Head of caudate nucleus (tissue), 42 donors: Measurements from ENCODE around the gene CXXC1.
"Not testable (repeated sequence)": the region's sequence is repeated elsewhere in the genome, so short reads cannot be mapped to it uniquely, and the experiment has no call there.

Source experiments
- DNase-seq, 42 donors: peaks; one replicate each; pipeline versions ENCODE4 v3.0.0 to v3.0.0-alpha.2; 2020 to 2021; ENCODE audit warnings: mixed read lengths in 7 of 42
- intact Hi-C: fragments of 100-400 bp; cut with DNase I; formaldehyde crosslinking; loops from one replicate; pipeline ENCODE4 v1.15.0; 2022

The CXXC1 gene

DNA sequence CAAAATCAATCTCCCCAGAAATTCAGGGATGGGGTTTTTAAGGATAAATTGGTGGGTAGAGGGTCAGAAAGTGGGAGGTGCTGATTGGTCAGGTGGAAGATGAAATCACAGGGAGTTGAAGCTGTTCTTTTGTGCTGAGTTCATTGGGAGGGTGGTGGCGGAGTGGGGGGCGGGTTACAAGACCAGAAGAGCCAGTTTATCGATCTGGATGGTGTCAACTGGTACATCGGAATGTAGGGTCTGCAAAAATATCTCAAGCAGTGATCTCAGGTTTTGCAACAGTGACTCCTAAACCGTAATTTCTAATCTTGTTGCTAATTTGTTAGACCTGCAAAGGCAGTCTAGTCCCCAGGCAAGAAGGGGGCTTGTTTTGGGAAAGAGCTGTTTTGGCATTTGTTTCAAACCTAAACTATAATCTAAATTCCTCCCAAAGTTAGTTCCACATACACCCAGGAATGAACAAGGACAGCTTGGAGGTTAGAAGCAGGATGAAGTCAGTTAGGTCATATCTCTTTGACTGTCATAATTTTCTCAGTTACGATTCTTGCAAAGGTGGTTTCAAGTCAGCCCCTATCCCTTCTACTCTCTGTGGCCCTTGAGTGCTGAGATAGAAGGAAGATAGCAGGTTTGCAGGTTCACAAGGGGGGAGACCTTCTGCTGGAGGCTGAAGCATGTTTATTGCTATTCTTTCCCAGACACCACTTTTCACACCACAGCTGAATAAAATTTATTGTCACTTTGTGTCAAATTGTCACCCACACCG, 12.3 kb upstream of the CXXC1 start:
- intact Hi-C loops, result no loop called here
- no peak for DNase-seq

- intact Hi-C loops, result no loop called here
- DNase-seq, result no peak
Measured at GRCh38 chr18:50298443-50299284, 11.2 kb upstream of the CXXC1 start.

DNA sequence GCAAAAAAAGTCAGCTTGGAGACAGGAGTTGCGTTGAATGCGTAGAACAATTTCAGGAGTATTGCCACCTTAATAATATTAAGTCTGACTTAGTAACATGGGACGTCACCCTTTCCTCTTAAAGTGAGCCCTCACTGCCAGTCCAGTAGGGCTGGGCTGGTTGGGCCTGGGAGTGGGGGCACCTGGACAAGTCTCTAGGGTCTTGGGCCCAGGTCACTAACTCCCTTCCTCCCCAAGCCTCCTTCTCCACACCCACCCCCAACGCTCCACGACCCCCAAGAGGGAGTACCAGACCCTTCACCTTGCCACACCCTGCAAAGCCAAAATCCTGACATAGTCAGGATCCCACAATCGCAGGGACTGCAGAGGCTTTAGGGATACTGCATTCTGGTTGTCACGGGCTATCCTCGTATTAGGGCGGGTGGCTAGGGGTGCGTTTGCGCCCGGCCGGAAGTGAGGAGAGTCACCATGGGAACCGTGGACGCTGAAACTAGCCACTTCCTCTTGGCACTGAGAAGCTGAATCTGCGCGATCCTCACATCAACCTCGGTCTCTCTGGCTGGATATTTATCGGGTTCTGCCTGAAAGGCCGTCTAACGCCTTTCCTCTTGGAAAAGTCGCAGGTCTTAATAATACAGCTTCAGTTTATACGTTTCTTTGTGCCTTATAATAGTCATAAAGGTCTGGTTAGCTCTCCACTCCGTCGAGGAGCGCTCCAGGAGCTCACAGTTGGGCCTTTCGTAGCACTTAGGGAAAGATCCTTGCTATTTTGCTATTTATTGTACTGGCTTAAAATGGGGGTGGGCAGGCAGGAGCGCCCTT, 10.3 kb upstream of the CXXC1 start:
- intact Hi-C loops, result no loop called here
- peak in 41 of 42 donors; percentile 36 to 83 (median 66) for DNase-seq

GRCh38 chr18:50293039-50293438, 5.5 kb upstream of the CXXC1 start:
- intact Hi-C loops, result no loop called here

GRCh38 chr18:50289108-50289443, 1.6 kb upstream of the CXXC1 start:
- intact Hi-C loops, result no loop called here
- DNase-seq, result peak in 1 of 42 donors; percentile 27

More at GRCh38 chr18:50293039-50293438, 5.5 kb upstream of the CXXC1 start:
- no peak for DNase-seq

DNA sequence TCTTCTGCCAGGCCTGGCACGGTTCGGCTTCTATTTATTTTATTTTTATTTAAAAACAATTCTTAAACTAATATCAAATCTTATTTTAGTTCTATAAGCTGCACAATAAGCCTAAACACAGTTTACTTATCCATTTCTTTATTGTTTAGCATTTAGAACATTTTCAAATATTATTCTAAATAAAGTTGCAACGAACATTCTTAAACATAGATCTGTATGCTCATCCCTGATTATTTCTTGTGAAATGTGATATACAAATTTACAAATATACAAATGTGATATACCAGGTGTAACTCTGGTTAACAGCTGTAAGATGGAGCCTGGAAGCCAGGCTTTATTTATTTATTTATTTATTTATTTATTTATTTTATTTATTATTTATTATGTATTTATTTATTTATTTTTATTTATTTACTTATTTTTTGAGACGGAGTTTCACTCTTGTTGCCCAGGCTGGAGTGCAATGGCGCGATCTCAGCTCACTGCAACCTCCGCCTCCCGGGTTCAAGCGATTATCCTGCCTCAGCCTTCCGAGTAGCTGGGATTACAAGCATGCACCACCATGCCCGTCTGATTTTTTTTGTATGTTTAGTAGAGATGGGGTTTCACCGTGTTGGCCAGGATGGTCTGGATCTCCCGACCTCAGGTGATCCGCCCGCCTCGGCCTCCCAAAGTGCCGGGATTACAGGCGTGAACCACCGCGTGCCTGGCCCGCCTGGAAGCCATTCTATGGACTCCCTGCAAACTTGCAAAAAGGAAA, 1.0 kb upstream of the CXXC1 start:
- DNase-seq, result peak in 1 of 42 donors; percentile 32
- intact Hi-C loops, result not testable (repeated sequence)

DNA sequence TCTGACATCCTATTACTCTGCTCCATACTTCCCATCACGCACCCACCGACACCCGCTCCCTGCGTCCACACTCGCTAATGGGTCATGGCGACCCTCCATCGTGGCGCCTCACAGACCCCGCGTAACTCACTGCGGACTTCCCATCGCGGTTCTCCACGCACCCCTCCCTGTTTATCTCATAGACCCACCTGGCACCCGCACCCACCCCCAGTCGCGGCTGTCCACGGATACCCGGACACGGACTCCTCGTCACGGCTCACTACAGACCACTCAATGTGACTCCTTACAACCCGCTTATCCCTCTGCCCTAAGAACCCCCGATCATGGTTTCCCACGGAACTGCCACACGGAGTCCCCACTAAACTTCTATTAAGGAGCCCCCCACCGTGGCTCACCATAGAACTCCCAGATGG, 458 bp downstream of the CXXC1 start:
- intact Hi-C loops, result no loop called here
- DNase-seq, result peak in 4 of 42 donors; percentile 11 to 52 (median 33)

DNA sequence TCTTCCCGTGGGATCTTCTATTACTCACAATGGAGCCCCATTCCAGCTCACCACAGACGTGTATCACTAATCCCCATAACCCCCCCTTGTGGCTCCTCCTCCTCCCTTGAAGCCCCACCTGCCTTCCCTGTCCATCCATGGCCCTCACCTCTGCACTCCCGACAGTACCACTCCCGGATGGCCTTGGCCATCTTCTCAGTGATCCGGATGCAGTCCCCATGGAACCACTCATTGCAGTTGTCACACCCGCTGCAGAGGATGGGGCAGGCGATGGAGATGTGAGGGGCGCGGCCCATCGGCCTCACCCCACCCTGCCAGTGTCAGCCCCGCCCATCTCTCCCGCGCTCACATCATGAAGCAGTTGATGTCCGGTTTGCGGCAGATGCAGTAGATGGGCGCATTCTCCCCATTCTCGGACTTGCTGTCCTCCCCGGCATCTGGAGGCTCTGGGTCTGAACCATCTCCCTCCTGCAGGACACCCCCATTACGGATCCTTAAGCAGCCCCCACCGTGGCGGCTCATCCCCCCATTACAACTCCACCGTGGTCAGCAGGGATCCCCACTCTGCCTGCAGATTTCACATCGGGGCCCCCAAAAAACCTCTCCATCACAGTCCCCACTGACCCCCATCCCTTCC, 983 bp downstream of the CXXC1 start:
- intact Hi-C loops, result no loop called here
- DNase-seq, result peak in 1 of 42 donors; percentile 21

- intact Hi-C loops, result no loop called here
- DNase-seq, result no peak
Measured at GRCh38 chr18:50285631-50286321, 1.7 kb downstream of the CXXC1 start.

GRCh38 chr18:50285071-50285470, 2.4 kb downstream of the CXXC1 start:
- intact Hi-C loops, result no loop called here
- DNase-seq, result no peak

- intact Hi-C loops, result loop anchor here (5.0 kb wide), 1 partner anchor 93 kb away; the partner anchor contains the start of gene SKA1
- DNase-seq, result no peak
Measured at GRCh38 chr18:50284255-50284885, 3.1 kb downstream of the CXXC1 start.

DNA sequence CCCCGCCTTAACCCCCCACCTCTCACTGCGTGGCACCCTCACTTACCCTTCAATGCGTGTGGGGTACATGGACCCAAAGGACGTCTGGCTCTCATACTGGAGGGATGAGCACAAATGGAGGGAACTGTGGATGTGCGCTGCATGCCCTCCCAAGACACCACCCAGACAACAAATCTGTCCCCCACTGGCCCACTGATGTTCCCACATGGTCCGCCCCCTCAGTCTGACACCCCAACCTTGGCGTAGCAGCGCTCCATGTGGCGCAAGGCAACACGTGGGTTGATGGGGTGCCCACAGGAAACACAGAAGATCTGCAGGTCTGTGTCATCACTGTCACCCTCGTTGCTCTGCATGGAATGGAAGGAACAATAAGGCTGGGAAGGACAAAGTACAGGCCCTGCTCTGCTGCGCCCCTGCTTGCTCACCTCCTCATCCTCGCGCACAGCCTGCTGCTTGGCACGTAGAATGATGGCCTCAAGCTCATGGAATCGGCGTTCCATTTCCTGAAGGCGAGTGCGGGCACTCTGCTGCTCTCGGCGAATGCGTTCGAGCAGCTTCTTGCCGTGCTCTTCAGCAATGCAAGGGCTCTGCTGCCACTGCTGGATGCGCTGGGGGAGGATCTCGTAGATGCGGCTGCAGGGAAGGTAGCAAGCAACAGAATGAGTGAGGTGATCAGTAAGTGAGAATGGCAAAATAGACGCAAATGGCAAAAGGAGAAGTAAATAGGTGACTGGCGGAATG, 3.9 kb downstream of the CXXC1 start:
- intact Hi-C loops, result loop anchor here (5.0 kb wide), 1 partner anchor 94 kb away; the partner anchor contains the start of gene SKA1
- DNase-seq, result no peak

DNA sequence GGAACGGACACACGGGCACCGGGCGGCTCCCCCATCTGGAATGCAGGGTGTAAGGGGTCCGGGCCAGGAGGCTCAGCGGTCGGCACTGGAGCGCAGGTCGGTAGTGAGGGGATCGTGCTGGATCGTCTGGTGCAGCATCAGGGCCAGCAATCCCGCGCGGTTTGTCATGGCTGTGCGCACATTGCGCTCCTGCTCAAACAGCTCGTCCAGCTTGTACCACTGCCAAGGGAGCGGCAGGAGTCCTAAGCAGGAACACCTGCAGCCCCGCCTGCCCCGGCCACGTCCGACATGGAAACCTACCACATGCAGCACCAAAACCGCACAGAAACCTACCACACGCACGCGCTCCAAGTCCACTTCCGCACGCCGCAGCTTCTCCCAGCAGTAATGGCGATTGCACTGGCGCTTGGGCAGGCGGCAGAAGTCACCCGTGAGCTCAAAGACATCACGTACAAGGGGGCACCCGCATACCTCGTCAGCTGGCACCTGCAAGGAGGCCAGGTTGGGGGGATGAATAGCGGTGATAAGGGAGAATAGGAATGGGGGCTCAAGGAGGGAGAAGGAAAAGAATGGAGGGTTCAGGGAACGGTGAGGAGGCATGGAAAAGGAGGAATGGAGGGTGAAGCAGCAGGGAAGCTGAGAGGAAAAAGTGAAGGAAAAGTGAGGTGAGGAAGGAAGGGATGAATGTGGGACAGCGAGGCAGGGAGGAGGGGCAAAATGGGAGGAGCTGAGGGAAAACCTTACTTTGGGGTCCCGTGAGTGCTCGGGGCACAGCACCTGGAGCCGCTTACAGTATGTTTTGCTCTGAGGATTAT, 4.8 kb downstream of the CXXC1 start:
- intact Hi-C loops, result loop anchor here (5.0 kb wide), 1 partner anchor 95 kb away; the partner anchor contains the start of gene SKA1

DNA sequence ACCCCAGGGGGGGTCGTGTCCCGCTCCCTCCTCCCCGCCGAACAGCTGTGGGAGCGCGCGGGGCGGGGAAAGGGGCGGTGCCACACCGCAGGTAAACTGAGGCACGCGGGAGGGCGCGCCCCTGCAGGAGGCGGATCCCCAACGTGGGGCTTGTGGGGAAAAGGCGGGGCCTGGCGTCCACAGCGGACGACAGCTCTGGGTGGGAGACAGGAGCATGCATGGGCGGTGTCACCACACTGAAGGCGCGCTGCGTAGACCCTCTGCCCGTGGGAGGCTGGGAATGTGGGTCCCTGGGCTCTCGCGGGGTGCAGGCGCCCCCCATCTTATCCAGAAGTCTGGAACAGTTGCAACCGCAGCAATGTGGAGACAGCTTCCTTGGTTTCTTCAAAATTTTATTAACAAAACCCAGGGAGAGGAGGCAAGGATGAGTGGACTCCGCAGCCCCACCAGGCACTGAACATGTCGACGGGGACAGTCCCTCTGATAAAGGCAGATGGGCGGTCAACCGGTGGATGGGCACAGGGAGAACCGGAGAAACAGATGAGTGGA, 5.4 kb downstream of the CXXC1 start:
- no peak for DNase-seq
- intact Hi-C loops, result loop anchor here (5.0 kb wide), 1 partner anchor 95 kb away; the partner anchor contains the start of gene SKA1

More for the DNA sequence above, 4.8 kb downstream of the CXXC1 start:
- no peak for DNase-seq
